Measurements from ENCODE around the gene CENPT.

GRCh38 chr16:67879462-67879861 lies 32.0 kb upstream of the CENPT start:
- TF ChIP-seq CTCF (IDR thresholded peaks at IDR 0.05), result no peak
- TF ChIP-seq ZFX (IDR thresholded peaks at IDR 0.05; ENCODE audit: borderline replicate concordance), result no peak
